HEK293T (cell line): ENCODE measurements around the gene ATP9A.

Experiments used
- BHLHE40 ChIP-seq: fragments of 450-650 bp; IDR thresholded peaks from 2 replicates; pipeline ENCODE4 v1.6.1; 2016; ENCODE audit warnings: mild to moderate bottlenecking, moderate library complexity, borderline replicate concordance
- CTBP1 ChIP-seq: fragments of 450-650 bp; IDR thresholded peaks from 2 replicates; pipeline ENCODE4 v1.6.1; 2016; ENCODE audit warnings: borderline replicate concordance
- ELF4 ChIP-seq: fragments of 450-650 bp; IDR thresholded peaks from 2 replicates; pipeline ENCODE4 v1.6.1; 2017; ENCODE audit warnings: antibody characterized with exemption
- FOXA1 ChIP-seq: fragments of 450-650 bp; IDR thresholded peaks from 2 replicates; pipeline ENCODE4 v1.6.1; 2016; ENCODE audit warnings: mild to moderate bottlenecking
- FOXM1 ChIP-seq: fragments of 450-650 bp; IDR thresholded peaks from 2 replicates; pipeline ENCODE4 v1.6.1; 2017; ENCODE audit warnings: mild to moderate bottlenecking, borderline replicate concordance
- HDGF ChIP-seq: fragments of 450-650 bp; IDR thresholded peaks from 2 replicates; pipeline ENCODE4 v1.6.1; 2017; ENCODE audit warnings: antibody characterized with exemption, borderline replicate concordance
- L3MBTL2 ChIP-seq: fragments of 450-650 bp; conservative IDR thresholded peaks from 2 replicates; pipeline ENCODE4 v1.6.1; 2016; ENCODE audit warnings: mild to moderate bottlenecking
- LEF1 ChIP-seq: fragments of 450-650 bp; IDR thresholded peaks from 2 replicates; pipeline ENCODE4 v1.6.1; 2017; ENCODE audit warnings: mild to moderate bottlenecking, borderline replicate concordance
- NFRKB ChIP-seq: fragments of 450-650 bp; IDR thresholded peaks from 2 replicates; pipeline ENCODE4 v1.6.1; 2016; ENCODE audit warnings: mild to moderate bottlenecking, moderate library complexity
- PKNOX1 ChIP-seq: fragments of 450-650 bp; IDR thresholded peaks from 2 replicates; pipeline ENCODE4 v1.6.1; 2016
- SP1 ChIP-seq: fragments of 450-650 bp; IDR thresholded peaks from 2 replicates; pipeline ENCODE4 v1.6.1; 2017
- SUZ12 ChIP-seq: fragments of 450-650 bp; IDR thresholded peaks from 2 replicates; pipeline ENCODE4 v1.6.1; 2016; ENCODE audit warnings: mild to moderate bottlenecking
- TARDBP ChIP-seq: fragments of 450-650 bp; IDR thresholded peaks from 2 replicates; pipeline ENCODE4 v1.6.1; 2016

- TF ChIP-seq BHLHE40 (no peak), FOXM1 (no peak), SP1 (no peak), ELF4 (no peak), L3MBTL2 (no peak), CTBP1 (no peak), NFRKB (no peak), PKNOX1 (no peak), HDGF (no peak), TARDBP (no peak), LEF1 (no peak), FOXA1 (no peak), SUZ12 (no peak)
Measured at GRCh38 chr20:51811514-51812128, 43.4 kb upstream of the ATP9A start.
